Gastroesophageal sphincter (tissue), 4 donors: ENCODE results near the gene HLA-B. TPM values are rescaled to one million over a fixed set of nuclear protein-coding genes. Genes with fewer than 3 reads are reported as not detected.

ENCODE experiments used
- ATAC-seq: fragments of 150-250 bp; one replicate; pipeline ENCODE4 v1.9.1; 2016; ENCODE audit warnings: mild to moderate bottlenecking, moderate library complexity
- H3K27ac ChIP-seq, 4 donors: fragments of 200-600 bp; sonication (generic) in 3 of 4; 1 replicate in 3 of 4; 2 replicates in 1 of 4; pipeline ENCODE4 v1.5.1; 2016 to 2019
- H3K27me3 ChIP-seq: fragments of 200-600 bp; sonication (generic); one replicate; pipeline ENCODE4 v1.5.1; 2019
- H3K36me3 ChIP-seq, 2 donors: fragments of 200-600 bp; sonication (generic); one replicate each; pipeline ENCODE4 v1.5.1; 2019; ENCODE audit warnings: control low read depth in 1 of 2
- H3K4me1 ChIP-seq, 3 donors: fragments of 200-600 bp; sonication (generic); 1 replicate in 2 of 3; 2 replicates in 1 of 3; pipeline ENCODE4 v1.5.1; 2016 to 2019; ENCODE audit warnings: control low read depth in 2 of 3
- H3K4me3 ChIP-seq, 2 donors: fragments of 200-600 bp; sonication (generic); one replicate each; pipeline ENCODE4 v1.5.1; 2019; ENCODE audit warnings: mild to moderate bottlenecking in 1 of 2, moderate library complexity in 1 of 2
- H3K9me3 ChIP-seq, 3 donors: fragments of 200-600 bp; sonication (generic); one replicate each; pipeline ENCODE4 v1.5.1; 2017 to 2019; ENCODE audit warnings: control low read depth in 2 of 3
- CTCF ChIP-seq, 4 experiments: fragments of 200-600 bp in 2 of 4; fragments of 450-650 bp in 2 of 4; sonication (generic) in 1 of 4; IDR thresholded peaks; one replicate each; pipeline ENCODE4 v1.5.1; 2017 to 2019; ENCODE audit warnings: antibody characterized with exemption in 4 of 4, mild to moderate bottlenecking in 2 of 4, moderate library complexity in 2 of 4
- EP300 ChIP-seq: sonication (generic); formaldehyde crosslinking; IDR thresholded peaks from one replicate; pipeline ENCODE4 v1.6.1; 2017; ENCODE audit warnings: antibody characterized with exemption, mild to moderate bottlenecking
- POLR2A ChIP-seq, 2 donors: fragments of 450-650 bp; IDR thresholded peaks; one replicate each; pipeline ENCODE4 v1.6.1; 2017; ENCODE audit warnings: antibody characterized with exemption in 2 of 2, mild to moderate bottlenecking in 2 of 2, moderate library complexity in 1 of 2
- POLR2AphosphoS5 ChIP-seq: sonication (generic); formaldehyde crosslinking; IDR thresholded peaks from one replicate; pipeline ENCODE4 v1.6.1; 2017; ENCODE audit warnings: antibody characterized with exemption
- WGBS, 2 donors: methylation state at CpG; one replicate each; pipeline ENCODE4 v1.1.5; 2018; ENCODE audit warnings: low coverage in 1 of 2; 5-methylcytosine and 5-hydroxymethylcytosine counted together
- total RNA-seq, 4 donors: library from RNA; depleted of rRNA; stranded (reverse); fragments of >200 nt; gene quantifications; one replicate each; pipeline ENCODE4 v1.1.0, GENCODE V29; 2016

Gene HLA-B
- total RNA-seq, 4 donors from 2014 or later: 299 to 991 (median 620) TPM

DNA sequence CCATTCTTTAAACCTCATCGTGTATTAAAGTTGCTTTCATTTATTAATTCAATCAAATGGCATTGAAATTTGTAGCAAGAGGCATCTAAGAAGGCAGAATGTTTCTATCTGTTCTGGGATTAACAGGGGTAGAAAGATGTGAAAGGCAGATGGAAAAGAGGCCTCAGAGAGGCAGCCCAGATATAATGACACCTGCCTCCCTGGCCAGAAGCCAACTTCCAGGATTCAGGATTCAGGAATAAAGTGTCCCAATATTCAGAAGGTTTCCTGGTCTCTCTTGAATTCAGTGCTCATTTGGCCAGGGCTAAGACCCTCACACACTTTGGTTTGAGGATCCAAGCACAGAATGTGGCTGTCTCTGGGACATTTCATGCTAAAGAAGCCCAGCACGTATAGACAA is 39.9 kb downstream of the HLA-B start:
- 0 to 76% methylated on average over 1 to 2 of the region's 2 CpGs for WGBS, 2 donors
- Histone ChIP-seq H3K4me1 (no peaks in the 10 kb centered on the region), H3K36me3 (no peaks in the 10 kb centered on the region), H3K4me3 (no peak overlapping the region), H3K27me3 (no peaks in the 10 kb centered on the region), H3K9me3 (no peaks in the 10 kb centered on the region), H3K27ac (no peak overlapping the region)
- no peak for ATAC-seq
- TF ChIP-seq CTCF (IDR thresholded peaks at IDR 0.05) (no peak), EP300 (no peak), POLR2A (IDR thresholded peaks at IDR 0.05) (no peak), POLR2AphosphoS5 (no peak)

GRCh38 chr6:31309641-31310040 is 47.3 kb downstream of the HLA-B start:
- peaks cover 0 to 14% (median 9%) of the 10 kb centered on the region in 3 donors for H3K4me1 ChIP-seq
- H3K36me3 ChIP-seq: no peaks in the 10 kb centered on the region
- ATAC-seq: no peak
- H3K27me3 ChIP-seq: peaks cover 48% of the 10 kb centered on the region
- no peaks in the 10 kb centered on the region for H3K9me3 ChIP-seq
- H3K4me3 ChIP-seq: no peak overlapping the region
- TF ChIP-seq EP300 (no peak), POLR2A (IDR thresholded peaks at IDR 0.05) (no peak), CTCF (IDR thresholded peaks at IDR 0.05) (no peak), POLR2AphosphoS5 (no peak)
- no peak overlapping the region for H3K27ac ChIP-seq
- 79 to 100% methylated on average over 1 to 2 of the region's 2 CpGs for WGBS, 2 donors

- Histone ChIP-seq H3K9me3 (no peaks in the 10 kb centered on the region), H3K36me3 (no peaks in the 10 kb centered on the region), H3K4me3 (peak overlapping the region in 1 of 2 donors; percentile 43), H3K4me1 (peaks cover 0 to 14% (median 9%) of the 10 kb centered on the region in 3 donors), H3K27ac (no peak overlapping the region), H3K27me3 (peaks cover 48% of the 10 kb centered on the region)
- TF ChIP-seq POLR2AphosphoS5: no peak
- no peak for TF ChIP-seq EP300
- no peak for TF ChIP-seq CTCF (IDR thresholded peaks at IDR 0.05)
- no peak for TF ChIP-seq POLR2A (IDR thresholded peaks at IDR 0.05)
- ATAC-seq: peak; percentile 7
- WGBS, 2 donors: 18 to 20% methylated on average over 2 of the region's 11 CpGs
Measured at GRCh38 chr6:31308845-31309175, 48.2 kb downstream of the HLA-B start.

GRCh38 chr6:31308050-31308844 is 48.7 kb downstream of the HLA-B start:
- no CpG with 5 or more reads among the region's 57 CpGs for WGBS, 2 donors
- Histone ChIP-seq H3K4me1 (peaks cover 0 to 14% (median 9%) of the 10 kb centered on the region in 3 donors), H3K9me3 (no peaks in the 10 kb centered on the region), H3K4me3 (peak overlapping the region in 1 of 2 donors; percentile 43), H3K27ac (no peak overlapping the region), H3K27me3 (peaks cover 52% of the 10 kb centered on the region), H3K36me3 (no peaks in the 10 kb centered on the region)
- ATAC-seq: peak; percentile 28
- TF ChIP-seq EP300 (no peak), POLR2A (IDR thresholded peaks at IDR 0.05) (no peak), POLR2AphosphoS5 (no peak), CTCF (IDR thresholded peaks at IDR 0.05) (no peak)

DNA sequence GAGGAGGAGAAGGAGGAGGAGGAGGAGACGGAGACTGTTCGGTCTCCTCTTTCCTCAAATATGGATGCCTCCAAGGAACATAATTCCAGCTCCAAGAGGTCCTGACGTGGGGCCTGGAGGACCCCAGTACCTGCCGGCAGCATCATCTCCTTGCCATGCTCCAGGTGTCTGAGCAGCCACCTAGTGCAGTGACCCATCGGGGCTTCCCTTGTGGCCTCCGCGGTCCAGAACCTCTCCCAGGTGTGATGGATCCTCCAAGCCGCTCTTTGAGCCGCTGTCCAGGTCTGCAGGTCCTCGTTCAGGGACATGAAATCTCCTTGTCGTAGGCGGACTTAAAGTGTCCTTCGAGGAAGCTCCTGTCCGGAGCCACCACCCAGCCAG is 49.3 kb downstream of the HLA-B start:
- H3K4me1 ChIP-seq: peaks cover 0 to 14% (median 9%) of the 10 kb centered on the region in 3 donors
- H3K27me3 ChIP-seq: peaks cover 57% of the 10 kb centered on the region
- H3K36me3 ChIP-seq: no peaks in the 10 kb centered on the region
- H3K27ac ChIP-seq: no peak overlapping the region
- WGBS, 2 donors: 65 to 70% methylated on average over 3 to 7 of the region's 14 CpGs
- no peak for ATAC-seq
- no peak for TF ChIP-seq POLR2AphosphoS5
- no peak for TF ChIP-seq CTCF (IDR thresholded peaks at IDR 0.05)
- TF ChIP-seq EP300: no peak
- TF ChIP-seq POLR2A (IDR thresholded peaks at IDR 0.05): no peak
- H3K4me3 ChIP-seq: peak overlapping the region in 1 of 2 donors; percentile 43
- H3K9me3 ChIP-seq: no peaks in the 10 kb centered on the region
